MCF 10A (cell line): Measurements from ENCODE around the gene ACKR1. TPM values are rescaled to one million over a fixed set of nuclear protein-coding genes. Genes with fewer than 3 reads are reported as not detected.

Experiments
- BruUV-seq: library from RNA; stranded (reverse); fragments of 400-500 nt; replicated peaks from 2 replicates; lab custom pipeline; 2021; lab: Mats Ljungman, UMichigan
- CTCF ChIA-PET: fragments of 300-600 bp; sonication (Branson Sonifier 250); formaldehyde crosslinking; extraction: SDS; loops from one replicate; lab custom pipeline; 2021; ENCODE audit warnings: antibody characterized with exemption, inconsistent platforms; lab: Yijun Ruan, JAX
- POLR2A ChIA-PET: fragments of 300-600, 350-650 bp; sonication (Branson Sonifier 250); formaldehyde crosslinking; extraction: SDS; loops from one replicate; lab custom pipeline; 2020; ENCODE audit warnings: antibody characterized with exemption, inconsistent platforms; lab: Yijun Ruan, JAX
- DNase-seq: peaks from one replicate; pipeline ENCODE4 v3.0.0-alpha.2; 2018; ENCODE audit not compliant: unreplicated experiment
- H3K27ac Mint-ChIP-seq: one replicate; pipeline ENCODE4 v1.8.0; 2022; ENCODE audit warnings: mild to moderate bottlenecking, low read depth, mixed read lengths; ENCODE audit not compliant: unreplicated experiment
- H3K27me3 Mint-ChIP-seq: one replicate; pipeline ENCODE4 v1.8.0; 2022; ENCODE audit warnings: mixed read lengths; ENCODE audit not compliant: insufficient read depth, unreplicated experiment
- H3K36me3 Mint-ChIP-seq: one replicate; pipeline ENCODE4 v1.8.0; 2022; ENCODE audit warnings: mild to moderate bottlenecking, moderate library complexity, mixed read lengths; ENCODE audit not compliant: insufficient read depth, unreplicated experiment
- H3K4me1 Mint-ChIP-seq: one replicate; pipeline ENCODE4 v1.8.0; 2022; ENCODE audit warnings: mixed read lengths; ENCODE audit not compliant: insufficient read depth, unreplicated experiment
- H3K4me3 Mint-ChIP-seq: one replicate; pipeline ENCODE4 v1.8.0; 2022; ENCODE audit warnings: mild to moderate bottlenecking, moderate library complexity, mixed read lengths; ENCODE audit not compliant: unreplicated experiment
- H3K9me3 Mint-ChIP-seq: one replicate; pipeline ENCODE4 v1.8.0; 2022; ENCODE audit warnings: mixed read lengths; ENCODE audit not compliant: unreplicated experiment
- CTCF ChIP-seq: fragments of 200-600 bp; IDR thresholded peaks from one replicate; pipeline ENCODE4 v1.8.0; 2022; ENCODE audit warnings: antibody characterized with exemption, mild to moderate bottlenecking; ENCODE audit not compliant: unreplicated experiment
- intact Hi-C: fragments of 100-400 bp; cut with micrococcal nuclease; formaldehyde crosslinking; loops from 2 replicates; pipeline ENCODE4 v1.14.1; 2022
- total RNA-seq: library from RNA; stranded (reverse); gene quantifications from 2 replicates; pipeline ENCODE4 v1.2.3, GENCODE V29; 2022

The ACKR1 gene
- total RNA-seq, 1 experiment from 2014 or later, result 47.6 TPM

DNA sequence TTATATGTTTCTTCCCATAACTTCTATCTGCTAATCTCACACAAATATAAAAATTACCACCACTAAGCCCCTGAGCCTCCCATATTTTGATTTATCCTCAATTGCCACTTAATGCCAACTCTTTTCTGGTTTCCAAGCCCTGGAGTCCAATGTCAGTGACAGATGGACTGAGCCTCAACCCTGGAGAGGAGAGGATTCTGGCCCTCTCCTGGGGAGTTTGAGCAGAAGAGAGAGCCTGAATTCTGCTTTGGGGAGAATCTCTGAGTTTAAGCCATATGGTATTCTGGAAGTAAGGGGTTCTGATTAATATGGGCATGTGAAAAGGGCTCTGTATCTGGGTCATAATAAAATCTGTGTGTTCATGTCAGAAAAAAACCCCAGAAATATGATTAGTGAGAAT lies 24.8 kb upstream of the ACKR1 start:
- Mint-ChIP-seq H3K9me3 (no peaks in the 10 kb centered on the region), H3K4me1 (peaks cover 23% of the 10 kb centered on the region)
- TF ChIP-seq CTCF, result no peak

DNA sequence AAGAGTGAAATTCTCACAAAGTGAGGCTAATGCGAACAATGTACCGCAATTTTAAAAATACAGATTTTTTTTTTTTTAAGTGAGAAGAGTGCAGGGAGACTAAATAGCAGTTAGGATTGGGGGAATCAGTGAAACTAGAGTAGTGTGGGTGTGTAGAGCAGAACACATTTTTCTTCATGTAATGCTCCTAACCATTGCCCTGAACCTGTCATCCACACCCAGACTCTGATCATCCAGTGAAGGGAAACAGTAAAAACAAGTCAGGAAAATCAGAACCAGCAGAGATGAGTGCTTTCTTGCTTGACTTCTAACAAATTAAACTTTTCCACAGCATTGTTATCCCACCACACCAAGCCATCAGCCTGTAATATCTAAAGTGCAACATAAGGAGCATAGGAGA lies 24.2 kb upstream of the ACKR1 start:
- intact Hi-C loops, result no loop called here

More for the DNA sequence above, 24.8 kb upstream of the ACKR1 start:
- no peak for DNase-seq
- Mint-ChIP-seq H3K27ac (no peak overlapping the region), H3K36me3 (peaks cover 91% of the 10 kb centered on the region), H3K27me3 (peaks cover 46% of the 10 kb centered on the region), H3K4me3 (no peak overlapping the region)
- intact Hi-C loops, result no loop called here
- POLR2A ChIA-PET, result interaction anchor here (1.4 kb wide), 1 partner anchor 17 kb away, joined by 3 read pairs; no protein-coding TSS in a partner anchor
- CTCF ChIA-PET, result interaction anchor here (0.7 to 1.3 kb wide), 3 partner anchors 18 to 711 kb away, joined by 3 read pairs; no protein-coding TSS in a partner anchor
- BruUV-seq, result no TSS peak

GRCh38 chr1:159181328-159182024 lies 23.2 kb upstream of the ACKR1 start:
- peaks cover 46% of the 10 kb centered on the region for H3K27me3 Mint-ChIP-seq
- no peak overlapping the region for H3K4me3 Mint-ChIP-seq
- DNase-seq, result no peak
- CTCF ChIA-PET, result interaction anchor here (0.6 to 4.4 kb wide), 5 partner anchors 16 to 613 kb away, joined by 3 to 63 read pairs (median 5); no protein-coding TSS in a partner anchor
- H3K27ac Mint-ChIP-seq, result no peak overlapping the region
- no peak for TF ChIP-seq CTCF
- intact Hi-C loops, result no loop called here
- POLR2A ChIA-PET, result no interaction called here
- peaks cover 28% of the 10 kb centered on the region for H3K4me1 Mint-ChIP-seq
- peaks cover 77% of the 10 kb centered on the region for H3K36me3 Mint-ChIP-seq
- no peaks in the 10 kb centered on the region for H3K9me3 Mint-ChIP-seq
- BruUV-seq, result no TSS peak

More for the DNA sequence above, 24.2 kb upstream of the ACKR1 start:
- no TSS peak for BruUV-seq
- no peak for DNase-seq
- Mint-ChIP-seq H3K27ac (no peak overlapping the region), H3K27me3 (peaks cover 46% of the 10 kb centered on the region), H3K4me3 (no peak overlapping the region), H3K36me3 (peaks cover 85% of the 10 kb centered on the region), H3K4me1 (peaks cover 23% of the 10 kb centered on the region), H3K9me3 (no peaks in the 10 kb centered on the region)
- no peak for TF ChIP-seq CTCF
- ChIA-PET CTCF (interaction anchor here (0.9 to 4.4 kb wide), 2 partner anchors 17 to 19 kb away, joined by 3 to 63 read pairs; no protein-coding TSS in a partner anchor), POLR2A (no interaction called here)

- Mint-ChIP-seq H3K9me3 (no peaks in the 10 kb centered on the region), H3K4me3 (no peak overlapping the region), H3K27ac (no peak overlapping the region), H3K36me3 (peaks cover 72% of the 10 kb centered on the region), H3K4me1 (peaks cover 33% of the 10 kb centered on the region), H3K27me3 (peaks cover 63% of the 10 kb centered on the region)
- no peak for DNase-seq
- BruUV-seq, result no TSS peak
- ChIA-PET CTCF (interaction anchor here (0.6 to 4.4 kb wide), 7 partner anchors 13 to 706 kb away, joined by 3 to 63 read pairs (median 3); partner anchors contain the start of gene CADM3), POLR2A (interaction anchor here (1.3 kb wide), 1 partner anchor 10 kb away, joined by 3 read pairs; no protein-coding TSS in a partner anchor)
- intact Hi-C loops, result no loop called here
- TF ChIP-seq CTCF, result no peak
Measured at GRCh38 chr1:159184201-159184600, 20.5 kb upstream of the ACKR1 start.
